Inflammatory macrophage treated with lipopolysaccharide for 1 hour (primary cell): Measurements from ENCODE around the gene CDC42EP5.
"Not testable (repeated sequence)": the region's sequence is repeated elsewhere in the genome, so short reads cannot be mapped to it uniquely, and the experiment has no call there.

ENCODE experiments used
- DNase-seq, 2 donors: peaks; one replicate each; pipeline ENCODE4 v3.0.0-alpha.2; 2020 to 2022

Gene CDC42EP5

GRCh38 chr19:54446349-54446748 lies 26.7 kb downstream of the CDC42EP5 start:
- not testable (repeated sequence) for DNase-seq

- no peak for DNase-seq
Measured at GRCh38 chr19:54444737-54445136, 28.4 kb downstream of the CDC42EP5 start.

GRCh38 chr19:54440641-54441040 lies 32.5 kb downstream of the CDC42EP5 start:
- DNase-seq: no peak

DNA sequence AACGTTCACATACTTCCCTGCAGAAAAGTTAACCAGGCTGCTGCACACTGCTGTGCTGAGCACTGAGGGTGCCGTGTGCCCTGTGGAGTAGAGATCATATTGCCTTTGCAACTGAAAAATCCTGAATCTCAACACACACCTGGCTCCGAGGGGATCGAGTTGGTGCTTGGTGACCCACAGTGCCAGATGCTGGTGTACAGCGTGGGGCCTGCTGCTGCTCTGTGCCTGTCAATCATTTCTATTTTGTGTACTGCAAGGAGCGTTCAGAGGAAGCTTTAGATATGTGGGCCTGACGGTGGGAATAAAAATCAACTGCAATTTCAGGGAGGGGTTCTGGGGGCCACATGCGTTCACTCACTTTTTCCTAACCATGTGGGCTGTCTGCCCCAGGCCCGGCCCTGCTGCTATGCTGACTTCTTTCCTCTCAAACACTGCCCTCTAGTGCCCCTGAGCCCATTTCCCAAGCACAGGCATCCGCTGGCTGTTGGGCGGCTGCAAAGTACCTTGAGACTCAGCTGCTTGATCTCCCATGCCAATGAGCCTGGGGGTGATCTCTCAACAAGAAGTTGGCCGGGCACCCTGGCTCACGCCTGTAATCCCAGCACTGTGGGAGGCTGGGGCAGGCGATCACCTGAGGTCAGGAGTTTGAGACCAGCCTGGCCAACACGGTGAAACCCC lies 33.8 kb downstream of the CDC42EP5 start:
- peak in 1 of 2 donors; percentile 33 for DNase-seq

DNA sequence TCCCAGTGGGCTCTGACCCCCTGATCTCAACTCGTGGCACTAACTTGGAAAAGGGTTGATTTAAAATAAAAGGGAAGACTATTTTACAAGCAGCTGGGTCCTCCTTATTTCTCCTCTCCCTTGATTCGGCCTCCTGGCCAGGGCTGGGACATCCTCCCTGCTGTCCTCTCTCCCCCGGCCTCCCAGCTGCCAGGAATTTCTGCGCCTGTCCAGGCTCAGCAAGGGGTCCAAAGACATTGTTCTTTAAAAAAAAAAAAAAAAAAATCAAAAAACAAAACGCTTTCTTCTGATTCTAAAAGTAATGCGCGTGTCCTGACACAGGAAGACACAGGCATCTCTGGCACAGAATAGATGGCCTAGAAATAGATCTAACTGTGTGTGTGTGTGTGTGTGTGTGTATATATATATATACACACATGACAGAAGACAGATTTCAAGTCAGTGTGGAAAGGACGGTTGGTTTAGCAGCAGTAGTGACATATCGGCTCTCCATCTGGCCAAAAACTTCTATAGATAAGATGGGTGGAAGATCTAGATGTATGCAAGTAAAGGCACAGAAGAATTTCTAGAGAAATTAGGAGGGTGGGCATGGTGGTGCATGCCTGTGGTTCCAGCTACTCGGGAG lies 36.4 kb downstream of the CDC42EP5 start:
- DNase-seq: no peak

GRCh38 chr19:54436031-54436523 lies 37.0 kb downstream of the CDC42EP5 start:
- DNase-seq: no peak

DNA sequence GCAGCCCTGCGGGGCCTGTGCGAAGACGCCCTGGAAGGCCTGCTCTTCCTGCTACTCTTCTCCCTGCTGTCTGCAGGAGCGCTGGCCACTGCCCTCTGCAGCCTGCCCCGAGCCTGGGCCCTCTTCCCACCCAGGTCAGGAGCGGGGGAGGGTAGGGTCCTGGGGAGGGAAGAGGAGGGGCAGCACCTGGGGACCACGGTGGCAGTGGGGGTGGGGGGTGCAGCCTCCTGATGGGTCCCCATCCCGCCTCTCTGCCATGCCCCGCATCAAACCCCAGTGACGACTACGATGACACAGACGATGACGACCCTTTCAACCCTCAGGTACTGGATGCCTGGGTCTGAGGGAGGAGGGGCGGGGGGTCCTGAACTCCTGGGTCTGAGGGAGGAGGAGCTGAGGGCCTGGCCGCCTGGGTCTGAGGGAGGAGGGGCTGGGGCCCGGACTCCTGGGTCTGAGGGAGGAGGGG lies 37.5 kb downstream of the CDC42EP5 start:
- DNase-seq: no peak

GRCh38 chr19:54434873-54435214 lies 38.3 kb downstream of the CDC42EP5 start:
- no peak for DNase-seq

DNA sequence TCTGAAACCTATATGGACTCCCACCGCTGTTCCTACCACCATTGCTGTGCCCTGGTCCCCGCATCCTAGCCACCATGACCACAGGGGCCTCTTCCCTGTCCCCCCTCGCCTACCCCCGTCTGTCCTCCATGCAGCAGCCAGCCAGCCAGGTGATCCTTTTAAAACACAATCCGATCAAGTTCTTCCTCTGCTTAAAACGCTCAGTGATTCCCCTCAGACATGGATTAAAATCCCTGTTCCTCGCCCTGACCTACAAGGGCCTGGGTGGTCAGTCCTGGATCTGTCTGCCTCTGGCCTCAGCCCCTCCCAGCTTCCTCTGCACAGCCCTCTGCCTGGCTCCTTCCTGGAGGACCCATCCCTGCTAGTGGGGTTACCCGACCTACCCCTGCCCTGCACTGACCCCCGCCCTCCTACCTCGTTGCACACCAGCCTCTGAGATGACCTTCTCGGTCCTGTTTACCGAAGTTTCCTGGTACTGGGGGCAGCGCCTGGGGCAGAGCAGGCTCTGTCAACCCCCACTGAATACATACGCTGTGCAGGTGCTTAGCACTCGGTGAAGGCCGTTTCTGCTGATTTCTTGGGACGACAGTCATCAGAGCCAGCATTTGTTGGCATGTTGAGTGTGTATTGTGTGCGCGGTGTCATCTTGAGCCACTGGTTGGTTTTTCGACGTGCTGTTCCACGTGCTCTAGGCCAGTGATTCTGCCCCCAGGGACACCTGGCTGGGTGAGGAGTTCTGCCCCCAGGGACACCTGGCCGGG lies 38.8 kb downstream of the CDC42EP5 start:
- DNase-seq: no peak

- DNase-seq: no peak
Measured at GRCh38 chr19:54433697-54434096, 39.4 kb downstream of the CDC42EP5 start.

DNA sequence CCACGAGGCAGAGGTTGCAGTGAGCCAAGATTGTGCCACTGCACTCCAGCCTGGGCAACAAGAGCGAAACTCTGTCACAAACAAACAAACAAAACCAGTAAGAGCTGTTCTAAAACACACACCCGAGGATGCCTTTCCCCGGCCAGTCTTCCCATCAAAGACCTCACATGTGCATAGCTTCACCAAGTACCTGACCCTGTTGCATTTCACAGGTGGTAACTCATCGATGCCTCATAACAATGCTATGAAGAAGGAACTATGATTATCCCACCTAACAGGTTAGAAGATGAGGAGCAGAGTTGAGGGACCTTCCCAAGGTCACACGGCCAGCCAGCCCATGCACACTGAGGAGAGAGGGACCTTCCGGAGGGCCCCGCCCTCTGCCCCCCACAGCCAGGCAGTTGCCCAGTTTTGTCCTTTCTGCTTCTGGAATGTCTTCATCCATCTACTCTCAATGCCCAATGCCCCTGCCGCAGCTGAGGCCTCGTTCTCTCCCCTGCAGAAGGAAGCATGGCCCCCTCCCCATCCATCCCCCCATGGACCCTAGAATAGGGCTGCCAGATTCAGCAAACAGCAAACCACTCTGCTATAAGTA lies 40.9 kb downstream of the CDC42EP5 start:
- no peak for DNase-seq

GRCh38 chr19:54431255-54431838 lies 41.7 kb downstream of the CDC42EP5 start:
- DNase-seq: no peak

DNA sequence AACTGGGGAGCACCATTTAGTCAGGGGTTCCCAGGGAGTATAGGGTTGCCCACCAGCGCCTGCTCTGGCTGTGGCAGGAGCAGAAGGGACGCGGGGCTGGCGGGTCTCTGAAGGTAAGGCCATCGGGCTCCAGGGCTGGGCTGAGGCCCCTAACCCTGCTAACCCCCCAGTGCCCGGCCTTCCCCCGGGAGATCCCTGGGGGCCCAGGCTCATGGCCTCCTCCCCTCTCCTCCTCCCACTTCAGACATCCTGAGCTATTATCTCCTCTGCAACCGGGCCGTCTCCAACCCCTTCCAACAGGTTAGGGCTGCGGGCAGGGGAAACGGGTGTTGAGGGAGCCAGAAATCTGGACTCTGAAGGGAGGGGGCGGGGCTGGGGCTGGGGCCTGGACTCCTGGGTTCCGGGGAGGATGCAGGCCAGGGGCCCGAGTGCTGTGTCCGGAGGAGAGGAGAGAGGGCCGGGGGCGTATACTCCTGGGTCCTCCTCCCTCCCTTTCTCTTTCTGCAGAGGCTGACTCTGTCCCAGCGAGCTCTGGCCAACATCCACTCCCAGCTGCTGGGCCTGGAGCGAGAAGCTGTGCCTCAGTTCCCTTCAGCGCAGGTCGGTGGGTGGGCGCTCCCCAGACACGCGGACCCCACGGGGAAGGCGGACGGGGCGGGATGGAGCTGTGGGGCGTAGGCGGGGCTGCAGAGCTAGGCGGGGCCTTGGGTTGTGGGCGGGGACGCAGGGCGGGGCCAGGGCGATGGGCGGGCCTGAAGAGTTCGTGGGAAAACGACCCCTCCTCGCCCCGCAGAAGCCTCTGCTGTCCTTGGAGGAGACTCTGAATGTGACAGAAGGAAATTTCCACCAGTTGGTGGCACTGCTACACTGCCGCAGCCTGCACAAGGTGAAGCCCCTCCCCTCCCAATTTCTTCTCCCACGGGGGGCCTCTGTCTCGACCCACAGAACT lies 42.5 kb downstream of the CDC42EP5 start:
- peak; percentile 15 to 38 for DNase-seq

DNA sequence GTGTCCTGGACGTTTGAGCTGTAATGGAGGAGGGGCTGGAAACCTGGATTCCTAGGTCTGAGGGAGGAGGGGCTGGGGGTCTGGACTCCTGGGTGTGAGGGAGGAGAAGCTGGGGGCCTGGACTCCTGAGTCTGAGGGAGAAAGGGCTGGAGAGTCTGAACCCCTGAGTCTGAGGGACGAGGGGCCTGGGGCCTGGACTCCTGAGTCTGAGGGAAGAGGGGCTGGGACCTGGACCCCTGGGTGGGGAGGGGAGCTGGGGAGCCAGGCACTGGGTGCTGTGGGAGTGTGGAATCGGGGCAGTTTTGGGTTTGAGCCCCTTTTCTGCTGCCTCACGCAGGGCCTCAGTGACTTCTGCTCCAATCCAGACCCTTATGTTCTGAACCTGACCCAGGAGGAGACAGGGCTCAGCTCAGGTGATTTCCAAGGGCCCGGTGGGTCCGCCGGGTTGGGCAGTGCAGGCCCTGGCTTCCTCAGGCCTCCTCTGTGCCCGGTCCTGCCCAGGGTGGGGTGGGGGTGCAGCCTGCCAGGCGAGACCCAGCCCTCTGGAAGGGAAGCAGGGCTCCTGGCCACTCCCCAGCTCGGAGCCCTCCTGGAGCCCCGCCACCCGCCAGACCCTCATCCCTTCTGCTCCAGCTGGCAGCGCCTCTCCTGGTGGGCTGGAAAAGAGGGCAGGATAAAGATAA lies 43.4 kb downstream of the CDC42EP5 start:
- DNase-seq: no peak

DNA sequence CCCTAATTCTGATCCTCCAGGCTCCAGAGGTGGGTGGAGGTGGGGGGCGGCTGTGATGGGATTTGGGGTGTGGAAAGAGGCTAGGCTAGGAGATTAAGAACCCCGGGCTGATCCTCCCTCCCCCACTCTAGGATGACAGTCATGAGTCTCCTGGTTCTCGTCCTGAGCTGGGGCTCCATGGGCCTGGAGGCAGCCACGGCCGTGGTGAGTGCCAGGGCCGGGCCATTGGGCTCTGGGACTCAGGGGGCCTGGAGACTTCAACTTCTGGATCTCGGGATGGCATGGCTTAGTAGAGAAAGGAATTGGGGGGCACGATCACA lies 44.0 kb downstream of the CDC42EP5 start:
- DNase-seq: no peak

- no peak for DNase-seq
Measured at GRCh38 chr19:54428323-54429175, 44.5 kb downstream of the CDC42EP5 start.

DNA sequence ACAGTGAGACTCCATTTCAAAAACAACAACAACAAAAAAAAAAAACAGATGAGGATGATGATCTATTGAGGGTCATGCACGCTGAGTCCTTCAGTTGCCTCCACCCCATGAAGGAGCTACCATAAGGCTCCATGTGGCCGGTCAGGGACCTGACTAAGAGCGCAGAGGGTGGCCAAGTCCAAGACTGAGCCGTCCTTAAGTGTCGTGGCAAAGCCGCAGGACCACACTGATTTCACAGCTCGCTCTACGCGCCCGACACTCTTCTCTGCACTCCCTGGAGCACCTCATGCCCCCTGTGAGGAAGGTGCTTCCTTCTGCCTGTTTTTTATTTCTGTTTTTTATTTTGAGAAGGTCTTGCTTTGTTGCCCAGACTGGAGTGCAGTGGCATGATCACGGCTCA lies 45.5 kb downstream of the CDC42EP5 start:
- DNase-seq: no peak

- DNase-seq: no peak
Measured at GRCh38 chr19:54426291-54426931, 46.7 kb downstream of the CDC42EP5 start.

GRCh38 chr19:54425382-54425723 lies 47.7 kb downstream of the CDC42EP5 start:
- DNase-seq: no peak
